Testis (tissue), 3 donors: ENCODE measurements around the gene DFFA. TPM values are rescaled to one million over a fixed set of nuclear protein-coding genes. Genes with fewer than 3 reads are reported as not detected.

Source experiments
- DNase-seq: peaks from one replicate; pipeline ENCODE4 v3.0.0-alpha.2; 2019
- H3K27ac ChIP-seq, 2 donors: fragments of 200-600 bp; sonication (generic); one replicate each; pipeline ENCODE4 v1.5.1; 2019
- H3K27me3 ChIP-seq: fragments of 200-600 bp; sonication (generic); one replicate; pipeline ENCODE4 v1.5.1; 2019
- H3K36me3 ChIP-seq: fragments of 200-600 bp; sonication (generic); one replicate; pipeline ENCODE4 v1.5.1; 2017; ENCODE audit warnings: low read depth; ENCODE audit errors: missing control alignments
- H3K4me1 ChIP-seq: fragments of 200-600 bp; sonication (generic); one replicate; pipeline ENCODE4 v1.5.1; 2019
- H3K4me3 ChIP-seq, 2 donors: fragments of 200-600 bp; sonication (generic); one replicate each; pipeline ENCODE4 v1.5.1; 2017 to 2019
- H3K9me3 ChIP-seq: fragments of 200-600 bp; sonication (generic); one replicate; pipeline ENCODE4 v1.5.1; 2017
- CTCF ChIP-seq, 3 experiments: fragments of 450-650 bp in 2 of 3; fragments of 200-600 bp in 1 of 3; sonication (generic) in 1 of 3; IDR thresholded peaks; one replicate each; pipeline ENCODE4 v1.5.1; 2016 to 2019; ENCODE audit warnings: antibody characterized with exemption in 3 of 3, mild to moderate bottlenecking in 2 of 3, moderate library complexity in 1 of 3
- POLR2A ChIP-seq: fragments of 450-650 bp; IDR thresholded peaks from one replicate; pipeline ENCODE4 v1.6.1; 2017; ENCODE audit warnings: antibody characterized with exemption, mild to moderate bottlenecking, moderate library complexity
- WGBS, 2 donors: methylation state at CpG; one replicate each; pipeline ENCODE4 v1.1.5; 2018; 5-methylcytosine and 5-hydroxymethylcytosine counted together
- intact Hi-C: fragments of 100-400 bp; cut with DNase I; formaldehyde crosslinking; loops from one replicate; pipeline ENCODE4 v1.15.1; 2023; ENCODE audit warnings: low total_unique reads
- polyA plus RNA-seq: library from polyadenylated mRNA; stranded (reverse); fragments of 350-450 nt; fragmentation: Illumina TruSeq; extraction: RNeasy Lipid Tissue Mini Kit (QIAGEN cat#74804); gene quantifications from one replicate; pipeline ENCODE4 v1.2.3, GENCODE V29; 2014; ENCODE audit warnings: low read depth, low replicate concordance; ENCODE audit not compliant: insufficient read depth
- total RNA-seq, 2 donors: library from RNA; depleted of rRNA; stranded (reverse); fragments of >200 nt; gene quantifications; one replicate each; pipeline ENCODE4 v1.2.3, GENCODE V29; 2016

Gene DFFA
- total and polyA plus RNA-seq, 3 donors from 2014 or later = 27.3 to 34.9 (median 31.1) TPM

GRCh38 chr1:10497109-10497508 lies 24.8 kb upstream of the DFFA start:
- intact Hi-C loops = no loop called here
- WGBS, 2 donors = 92 to 97% methylated on average over 6 to 7 of the region's 7 CpGs
- DNase-seq = no peak
- no peaks in the 10 kb centered on the region for H3K9me3 ChIP-seq
- H3K36me3 ChIP-seq = no peaks in the 10 kb centered on the region
- H3K4me3 ChIP-seq = no peak overlapping the region
- peaks cover 9% of the 10 kb centered on the region for H3K4me1 ChIP-seq
- no peak overlapping the region for H3K27ac ChIP-seq
- TF ChIP-seq POLR2A = no peak
- no peak for TF ChIP-seq CTCF (IDR thresholded peaks at IDR 0.05)
- H3K27me3 ChIP-seq = no peaks in the 10 kb centered on the region

- Histone ChIP-seq H3K36me3 (no peaks in the 10 kb centered on the region), H3K27ac (no peak overlapping the region), H3K27me3 (no peaks in the 10 kb centered on the region), H3K4me1 (peaks cover 9% of the 10 kb centered on the region), H3K9me3 (no peaks in the 10 kb centered on the region), H3K4me3 (no peak overlapping the region)
- TF ChIP-seq POLR2A (no peak), CTCF (IDR thresholded peaks at IDR 0.05) (no peak)
- intact Hi-C loops = no loop called here
- no peak for DNase-seq
- 80 to 86% methylated on average over 10 to 14 of the region's 14 CpGs for WGBS, 2 donors
Observed at GRCh38 chr1:10495952-10496351, 23.6 kb upstream of the DFFA start.

GRCh38 chr1:10495475-10495817 lies 23.1 kb upstream of the DFFA start:
- intact Hi-C loops = no loop called here
- H3K27me3 ChIP-seq = no peaks in the 10 kb centered on the region
- no peak for DNase-seq
- peaks cover 9% of the 10 kb centered on the region for H3K4me1 ChIP-seq
- no peaks in the 10 kb centered on the region for H3K36me3 ChIP-seq
- WGBS, 2 donors = 76 to 84% methylated on average over 10 of the region's 10 CpGs
- H3K27ac ChIP-seq = no peak overlapping the region
- TF ChIP-seq CTCF (IDR thresholded peaks at IDR 0.05) (no peak), POLR2A (no peak)
- no peak overlapping the region for H3K4me3 ChIP-seq
- no peaks in the 10 kb centered on the region for H3K9me3 ChIP-seq

GRCh38 chr1:10494754-10495474 lies 22.6 kb upstream of the DFFA start:
- H3K9me3 ChIP-seq = no peaks in the 10 kb centered on the region
- 15 to 27% methylated on average over 15 of the region's 15 CpGs for WGBS, 2 donors
- no peak overlapping the region for H3K27ac ChIP-seq
- intact Hi-C loops = no loop called here
- no peak for TF ChIP-seq POLR2A
- peak; percentile 81 to 96 (median 88) for TF ChIP-seq CTCF (IDR thresholded peaks at IDR 0.05)
- peaks cover 9% of the 10 kb centered on the region for H3K4me1 ChIP-seq
- no peak overlapping the region for H3K4me3 ChIP-seq
- no peaks in the 10 kb centered on the region for H3K36me3 ChIP-seq
- DNase-seq = peak; percentile 82
- no peaks in the 10 kb centered on the region for H3K27me3 ChIP-seq

- no peaks in the 10 kb centered on the region for H3K36me3 ChIP-seq
- DNase-seq = no peak
- 85 to 87% methylated on average over 5 of the region's 5 CpGs for WGBS, 2 donors
- no peaks in the 10 kb centered on the region for H3K9me3 ChIP-seq
- no peaks in the 10 kb centered on the region for H3K27me3 ChIP-seq
- H3K27ac ChIP-seq = no peak overlapping the region
- TF ChIP-seq CTCF (IDR thresholded peaks at IDR 0.05) (no peak), POLR2A (no peak)
- H3K4me1 ChIP-seq = peaks cover 9% of the 10 kb centered on the region
- no peak overlapping the region for H3K4me3 ChIP-seq
- intact Hi-C loops = no loop called here
Observed at GRCh38 chr1:10494418-10494753, 22.1 kb upstream of the DFFA start.
